Measurements from ENCODE around the gene CLEC16A. TPM values are rescaled to one million over a fixed set of nuclear protein-coding genes. Genes with fewer than 3 reads are reported as not detected.
A peak's percentile ranks its signal among the peaks of the same experiment; 100 is the strongest.

The CLEC16A gene
- polyA plus RNA-seq, 2 donors, result 9.0 to 12.5 TPM

DNA sequence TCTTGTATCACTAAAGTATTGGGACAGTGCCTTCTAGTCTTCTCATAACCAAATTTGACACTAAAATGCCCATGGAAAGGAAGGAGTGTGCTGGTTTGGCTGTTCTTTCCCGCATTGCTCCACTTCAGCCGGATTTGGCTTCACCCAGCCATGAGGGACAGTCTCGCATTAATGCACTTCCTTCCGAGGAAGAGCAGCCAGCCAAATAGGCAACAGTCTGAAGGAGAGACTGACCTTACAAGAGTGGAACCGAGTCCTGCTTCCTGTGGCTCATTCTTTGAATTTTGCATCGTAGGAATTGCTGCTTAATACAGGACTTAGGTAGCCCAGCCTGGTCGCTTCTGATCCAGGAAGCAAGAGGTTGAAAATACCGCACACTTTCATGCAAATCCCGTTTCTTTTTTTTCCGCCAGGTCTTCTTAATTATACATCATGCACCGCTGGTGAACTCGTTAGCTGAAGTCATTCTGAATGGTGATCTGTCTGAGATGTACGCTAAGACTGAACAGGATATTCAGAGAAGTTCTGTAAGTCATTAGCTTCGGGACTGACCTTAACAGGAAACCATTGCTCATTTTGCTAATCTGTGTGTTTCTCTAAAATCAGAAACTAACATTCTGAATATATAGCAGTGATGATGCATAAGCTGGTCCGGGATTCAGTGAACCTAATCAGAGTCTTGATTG lies 38.2 kb downstream of the CLEC16A start:
- no peaks in the 10 kb centered on the region for H3K27me3 ChIP-seq (ENCODE audit: control insufficient read depth in 1 of 2, insufficient read depth in 2 of 2, low read length in 2 of 2)
- H3K4me3 ChIP-seq (ENCODE audit: low read depth in 1 of 2, low read length in 2 of 2), result no peak overlapping the region
- H3K36me3 ChIP-seq (ENCODE audit: control insufficient read depth in 2 of 2, insufficient read depth in 2 of 2, low read length in 1 of 2), result peaks cover 0 to 14% of the 10 kb centered on the region in 2 donors
- H3K4me1 ChIP-seq (ENCODE audit: control insufficient read depth in 2 of 2, insufficient read depth in 2 of 2, low read length in 1 of 2), result peaks cover 0 to 5% of the 10 kb centered on the region in 2 donors
- H3K27ac ChIP-seq (ENCODE audit: low read depth in 2 of 2, low read length in 1 of 2), result peak overlapping the region in 1 of 2 donors; percentile 62
- 66 to 68% methylated on average over 15 of the region's 15 CpGs for WGBS, 2 donors
- H3K9me3 ChIP-seq (ENCODE audit: control insufficient read depth in 2 of 2, insufficient read depth in 1 of 2, low read depth in 1 of 2, low read length in 1 of 2), result no peaks in the 10 kb centered on the region

DNA sequence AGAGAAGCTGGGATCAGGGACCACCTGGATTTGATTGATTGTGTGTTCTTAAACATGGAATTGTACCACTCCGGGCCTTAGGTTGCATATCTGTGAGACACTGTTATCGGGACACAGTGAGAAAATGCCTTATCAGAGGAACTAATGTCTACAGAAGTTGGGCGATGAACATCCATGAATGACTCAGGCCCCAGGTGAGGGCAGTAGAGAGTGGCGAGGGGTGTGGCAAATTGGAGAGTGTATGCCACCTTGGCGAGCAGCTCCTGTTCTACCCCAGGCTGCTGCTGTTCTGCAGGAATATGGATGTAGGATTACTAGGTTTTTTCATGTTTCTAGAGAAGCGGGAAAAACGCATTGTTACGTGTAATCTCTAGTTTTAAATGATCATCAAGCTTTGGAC lies 38.8 kb downstream of the CLEC16A start:
- H3K36me3 ChIP-seq (ENCODE audit: control insufficient read depth in 2 of 2, insufficient read depth in 2 of 2, low read length in 1 of 2), result peaks cover 0 to 11% of the 10 kb centered on the region in 2 donors

DNA sequence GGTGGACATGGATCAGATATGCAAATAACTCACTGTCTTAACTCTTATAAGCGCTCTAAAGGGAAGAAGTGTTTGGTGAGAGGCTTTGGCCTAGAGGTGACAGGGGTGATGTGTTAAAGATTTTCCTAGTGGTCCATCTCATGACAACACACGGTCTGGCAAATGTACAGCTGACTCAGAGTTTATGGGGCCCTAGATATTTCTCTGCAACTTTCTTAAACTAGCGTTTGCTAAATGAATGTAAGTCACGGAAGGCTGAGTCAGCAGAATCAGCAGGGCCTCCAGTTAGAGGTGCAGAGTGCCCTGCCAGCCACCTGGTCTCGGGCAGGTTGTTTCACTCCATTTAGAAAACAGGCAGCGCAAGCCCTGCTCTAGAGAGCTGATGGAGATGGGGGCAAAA lies 40.1 kb downstream of the CLEC16A start:
- Histone ChIP-seq H3K27ac (ENCODE audit: low read depth in 2 of 2, low read length in 1 of 2) (no peak overlapping the region), H3K36me3 (ENCODE audit: control insufficient read depth in 2 of 2, insufficient read depth in 2 of 2, low read length in 1 of 2) (peaks cover 3 to 13% of the 10 kb centered on the region in 2 donors), H3K27me3 (ENCODE audit: control insufficient read depth in 1 of 2, insufficient read depth in 2 of 2, low read length in 2 of 2) (no peaks in the 10 kb centered on the region), H3K4me1 (ENCODE audit: control insufficient read depth in 2 of 2, insufficient read depth in 2 of 2, low read length in 1 of 2) (peaks cover 0 to 8% of the 10 kb centered on the region in 2 donors), H3K9me3 (ENCODE audit: control insufficient read depth in 2 of 2, insufficient read depth in 1 of 2, low read depth in 1 of 2, low read length in 1 of 2) (no peaks in the 10 kb centered on the region), H3K4me3 (ENCODE audit: low read depth in 1 of 2, low read length in 2 of 2) (no peak overlapping the region)
- WGBS, 2 donors, result 80% methylated on average over 6 of the region's 6 CpGs

More for the DNA sequence above, 38.8 kb downstream of the CLEC16A start:
- Histone ChIP-seq H3K9me3 (ENCODE audit: control insufficient read depth in 2 of 2, insufficient read depth in 1 of 2, low read depth in 1 of 2, low read length in 1 of 2) (no peaks in the 10 kb centered on the region), H3K27me3 (ENCODE audit: control insufficient read depth in 1 of 2, insufficient read depth in 2 of 2, low read length in 2 of 2) (no peaks in the 10 kb centered on the region), H3K4me1 (ENCODE audit: control insufficient read depth in 2 of 2, insufficient read depth in 2 of 2, low read length in 1 of 2) (peaks cover 0 to 5% of the 10 kb centered on the region in 2 donors), H3K4me3 (ENCODE audit: low read depth in 1 of 2, low read length in 2 of 2) (no peak overlapping the region), H3K27ac (ENCODE audit: low read depth in 2 of 2, low read length in 1 of 2) (no peak overlapping the region)
- WGBS, 2 donors, result 79 to 82% methylated on average over 8 of the region's 8 CpGs

DNA sequence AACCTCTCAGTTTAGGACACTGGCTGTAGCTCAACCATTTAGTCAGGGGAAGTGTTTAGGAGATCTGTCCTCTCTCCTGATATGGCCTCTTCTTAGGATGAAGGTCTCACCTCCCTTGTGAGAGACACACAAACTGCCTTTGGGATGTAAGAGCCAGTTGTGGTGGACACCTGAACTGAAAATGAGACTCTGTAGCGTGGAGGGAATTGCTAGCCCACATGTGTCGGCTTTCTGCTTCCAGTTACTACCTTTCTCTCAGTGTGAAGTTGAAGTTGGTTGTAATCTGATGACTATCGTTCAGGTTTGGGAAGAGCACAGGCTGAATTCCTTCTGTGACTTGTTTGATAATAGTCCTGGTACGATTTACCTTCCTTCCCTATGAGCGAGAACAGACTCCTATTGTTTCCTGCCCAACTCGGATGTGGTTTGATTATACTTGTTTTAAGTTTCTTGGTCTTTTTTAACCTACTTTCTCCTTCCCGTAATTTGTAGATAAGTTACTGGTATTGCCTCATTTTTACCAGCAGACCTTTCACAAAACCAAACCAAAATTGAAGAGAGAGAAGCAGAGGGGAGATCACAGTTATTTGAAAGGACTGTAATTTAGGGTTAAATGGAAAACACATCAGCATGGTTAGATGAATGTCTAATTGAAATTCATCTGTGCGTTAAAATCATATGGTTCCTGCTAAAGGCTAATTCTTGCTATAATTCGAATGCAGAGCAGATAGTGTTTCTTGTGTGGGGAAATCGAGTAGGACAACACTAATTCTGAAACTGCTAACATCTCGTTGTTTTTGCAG lies 43.2 kb downstream of the CLEC16A start:
- 72 to 77% methylated on average over 11 of the region's 11 CpGs for WGBS, 2 donors
- Histone ChIP-seq H3K36me3 (ENCODE audit: control insufficient read depth in 2 of 2, insufficient read depth in 2 of 2, low read length in 1 of 2) (peaks cover 5 to 15% of the 10 kb centered on the region in 2 donors), H3K27me3 (ENCODE audit: control insufficient read depth in 1 of 2, insufficient read depth in 2 of 2, low read length in 2 of 2) (no peaks in the 10 kb centered on the region), H3K9me3 (ENCODE audit: control insufficient read depth in 2 of 2, insufficient read depth in 1 of 2, low read depth in 1 of 2, low read length in 1 of 2) (no peaks in the 10 kb centered on the region), H3K27ac (ENCODE audit: low read depth in 2 of 2, low read length in 1 of 2) (no peak overlapping the region), H3K4me3 (ENCODE audit: low read depth in 1 of 2, low read length in 2 of 2) (no peak overlapping the region), H3K4me1 (ENCODE audit: control insufficient read depth in 2 of 2, insufficient read depth in 2 of 2, low read length in 1 of 2) (peaks cover 0 to 8% of the 10 kb centered on the region in 2 donors)

DNA sequence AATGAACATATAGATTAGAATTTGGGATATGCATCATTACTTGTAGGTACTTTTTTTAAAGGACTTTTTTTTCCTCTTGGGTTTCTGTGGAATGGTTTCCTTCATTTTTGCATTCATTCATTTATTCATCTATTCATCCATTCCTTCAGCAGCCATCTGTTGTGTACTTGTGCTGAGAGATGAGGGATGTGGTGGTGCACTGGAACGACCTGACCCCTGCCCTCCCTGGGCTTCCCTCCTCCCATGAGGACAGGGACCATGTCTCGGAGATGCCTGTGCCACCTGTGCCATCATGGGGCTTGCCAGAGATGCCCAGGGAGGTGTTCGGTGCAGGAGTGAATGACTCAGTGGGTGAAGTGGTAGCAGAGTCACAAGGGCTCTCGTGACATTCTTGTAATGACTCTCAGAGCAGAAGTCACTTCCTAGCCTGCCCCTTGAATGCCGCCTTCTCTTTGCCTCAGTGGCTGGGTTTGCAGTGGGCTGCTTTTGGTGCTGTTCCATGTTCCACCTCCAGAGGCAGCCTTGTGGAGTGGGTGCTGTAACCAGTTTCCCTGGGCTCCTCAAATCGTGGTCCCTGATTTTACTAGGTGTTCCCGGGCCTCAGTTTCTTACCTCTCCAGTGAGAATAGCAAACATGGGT lies 43.9 kb downstream of the CLEC16A start:
- peaks cover 5 to 15% of the 10 kb centered on the region in 2 donors for H3K36me3 ChIP-seq (ENCODE audit: control insufficient read depth in 2 of 2, insufficient read depth in 2 of 2, low read length in 1 of 2)
- H3K9me3 ChIP-seq (ENCODE audit: control insufficient read depth in 2 of 2, insufficient read depth in 1 of 2, low read depth in 1 of 2, low read length in 1 of 2), result no peaks in the 10 kb centered on the region
- peaks cover 0 to 8% of the 10 kb centered on the region in 2 donors for H3K4me1 ChIP-seq (ENCODE audit: control insufficient read depth in 2 of 2, insufficient read depth in 2 of 2, low read length in 1 of 2)
- WGBS, 2 donors, result 67 to 75% methylated on average over 7 of the region's 7 CpGs
- no peak overlapping the region for H3K27ac ChIP-seq (ENCODE audit: low read depth in 2 of 2, low read length in 1 of 2)
- no peak overlapping the region for H3K4me3 ChIP-seq (ENCODE audit: low read depth in 1 of 2, low read length in 2 of 2)
- H3K27me3 ChIP-seq (ENCODE audit: control insufficient read depth in 1 of 2, insufficient read depth in 2 of 2, low read length in 2 of 2), result no peaks in the 10 kb centered on the region

DNA sequence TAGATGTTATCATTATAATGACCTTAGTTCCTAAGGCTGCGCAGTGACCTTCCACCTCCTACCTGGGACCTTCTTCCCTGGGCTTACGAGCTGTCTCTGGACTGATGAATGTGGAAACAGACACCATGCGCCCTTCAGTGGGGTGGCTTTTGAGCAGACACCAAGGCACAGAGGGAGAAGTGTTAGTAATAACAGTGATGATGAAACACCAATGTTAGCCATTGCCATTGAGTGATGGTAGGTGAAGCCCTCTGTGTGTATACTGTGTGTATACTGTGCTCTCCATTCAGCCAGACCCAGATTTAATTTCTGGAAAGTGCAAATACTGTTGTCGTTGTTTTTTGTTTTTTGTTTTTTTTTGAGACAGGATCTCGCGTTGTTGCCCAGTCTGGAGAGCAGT lies 44.5 kb downstream of the CLEC16A start:
- Histone ChIP-seq H3K27ac (ENCODE audit: low read depth in 2 of 2, low read length in 1 of 2) (no peak overlapping the region), H3K9me3 (ENCODE audit: control insufficient read depth in 2 of 2, insufficient read depth in 1 of 2, low read depth in 1 of 2, low read length in 1 of 2) (no peaks in the 10 kb centered on the region), H3K4me1 (ENCODE audit: control insufficient read depth in 2 of 2, insufficient read depth in 2 of 2, low read length in 1 of 2) (peaks cover 0 to 8% of the 10 kb centered on the region in 2 donors), H3K36me3 (ENCODE audit: control insufficient read depth in 2 of 2, insufficient read depth in 2 of 2, low read length in 1 of 2) (peaks cover 5 to 11% of the 10 kb centered on the region in 2 donors), H3K27me3 (ENCODE audit: control insufficient read depth in 1 of 2, insufficient read depth in 2 of 2, low read length in 2 of 2) (no peaks in the 10 kb centered on the region), H3K4me3 (ENCODE audit: low read depth in 1 of 2, low read length in 2 of 2) (no peak overlapping the region)
- WGBS, 2 donors, result 77 to 85% methylated on average over 6 of the region's 6 CpGs

DNA sequence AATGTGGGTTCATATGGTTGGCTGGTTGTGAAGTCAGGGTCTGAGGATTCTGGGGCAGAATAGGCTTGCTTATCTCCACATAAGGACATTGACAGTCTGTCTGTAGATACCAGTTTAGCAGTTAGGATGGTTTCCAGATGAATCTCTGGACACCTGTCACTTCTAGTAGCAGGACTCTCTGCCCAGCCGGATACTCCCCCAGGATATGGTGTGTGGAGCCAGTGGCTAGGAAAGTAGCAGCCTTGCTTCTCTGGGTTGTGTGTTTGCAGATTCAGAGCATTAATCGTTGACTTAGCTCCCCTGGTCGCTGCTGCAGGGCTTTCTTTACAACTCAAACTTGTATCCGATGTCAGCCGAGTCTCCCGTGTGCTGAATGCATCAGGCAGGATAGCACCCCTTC lies 45.2 kb downstream of the CLEC16A start:
- H3K9me3 ChIP-seq (ENCODE audit: control insufficient read depth in 2 of 2, insufficient read depth in 1 of 2, low read depth in 1 of 2, low read length in 1 of 2), result no peaks in the 10 kb centered on the region
- 89 to 97% methylated on average over 6 of the region's 6 CpGs for WGBS, 2 donors
- peak overlapping the region in 1 of 2 donors; percentile 1 for H3K27ac ChIP-seq (ENCODE audit: low read depth in 2 of 2, low read length in 1 of 2)
- H3K4me3 ChIP-seq (ENCODE audit: low read depth in 1 of 2, low read length in 2 of 2), result no peak overlapping the region
- no peaks in the 10 kb centered on the region for H3K27me3 ChIP-seq (ENCODE audit: control insufficient read depth in 1 of 2, insufficient read depth in 2 of 2, low read length in 2 of 2)
- peaks cover 0 to 8% of the 10 kb centered on the region in 2 donors for H3K4me1 ChIP-seq (ENCODE audit: control insufficient read depth in 2 of 2, insufficient read depth in 2 of 2, low read length in 1 of 2)
- peaks cover 5 to 14% of the 10 kb centered on the region in 2 donors for H3K36me3 ChIP-seq (ENCODE audit: control insufficient read depth in 2 of 2, insufficient read depth in 2 of 2, low read length in 1 of 2)

DNA sequence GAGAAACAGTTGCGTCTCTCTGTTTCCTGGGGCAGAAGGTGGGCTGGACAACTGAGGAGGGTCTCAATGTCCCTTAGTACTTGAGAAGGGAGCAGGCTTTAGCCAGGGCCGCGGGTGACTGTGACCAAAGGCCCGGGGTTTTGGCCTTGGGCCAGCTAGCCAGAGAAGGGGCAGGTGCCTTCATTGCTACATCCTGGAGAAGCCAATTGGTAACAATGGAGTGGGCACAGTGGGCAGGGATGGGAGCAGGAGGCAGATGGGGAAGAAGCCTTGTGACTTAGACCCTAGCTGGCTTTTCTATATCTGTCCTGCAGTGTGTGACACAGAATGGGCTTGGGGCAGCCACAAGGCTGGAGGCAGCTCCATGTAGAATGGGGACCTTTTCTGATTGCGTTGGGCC lies 46.0 kb downstream of the CLEC16A start:
- WGBS, 2 donors, result 83 to 86% methylated on average over 5 of the region's 5 CpGs
- Histone ChIP-seq H3K4me3 (ENCODE audit: low read depth in 1 of 2, low read length in 2 of 2) (no peak overlapping the region), H3K9me3 (ENCODE audit: control insufficient read depth in 2 of 2, insufficient read depth in 1 of 2, low read depth in 1 of 2, low read length in 1 of 2) (no peaks in the 10 kb centered on the region), H3K4me1 (ENCODE audit: control insufficient read depth in 2 of 2, insufficient read depth in 2 of 2, low read length in 1 of 2) (peaks cover 0 to 8% of the 10 kb centered on the region in 2 donors), H3K27ac (ENCODE audit: low read depth in 2 of 2, low read length in 1 of 2) (no peak overlapping the region), H3K36me3 (ENCODE audit: control insufficient read depth in 2 of 2, insufficient read depth in 2 of 2, low read length in 1 of 2) (peaks cover 5 to 17% of the 10 kb centered on the region in 2 donors), H3K27me3 (ENCODE audit: control insufficient read depth in 1 of 2, insufficient read depth in 2 of 2, low read length in 2 of 2) (no peaks in the 10 kb centered on the region)

DNA sequence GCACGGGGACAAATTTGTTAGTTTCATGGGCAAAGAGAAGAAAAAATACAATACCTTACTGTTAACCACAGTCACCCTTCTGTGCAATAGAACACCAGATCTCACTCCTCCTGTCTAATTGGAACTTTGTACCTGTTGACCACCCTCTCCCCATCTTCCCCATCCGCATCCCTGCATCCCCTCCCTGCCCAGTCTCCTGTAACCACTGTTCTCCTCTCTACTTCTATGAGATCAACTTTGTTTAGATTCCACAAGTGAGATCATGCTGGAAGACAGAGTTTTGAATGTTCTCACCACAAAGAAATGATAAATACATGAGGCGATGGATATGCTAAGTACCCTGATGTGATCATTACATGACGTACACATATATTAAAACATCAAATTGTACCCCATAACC lies 47.7 kb downstream of the CLEC16A start:
- Histone ChIP-seq H3K4me3 (ENCODE audit: low read depth in 1 of 2, low read length in 2 of 2) (no peak overlapping the region), H3K27me3 (ENCODE audit: control insufficient read depth in 1 of 2, insufficient read depth in 2 of 2, low read length in 2 of 2) (no peaks in the 10 kb centered on the region), H3K36me3 (ENCODE audit: control insufficient read depth in 2 of 2, insufficient read depth in 2 of 2, low read length in 1 of 2) (peaks cover 5 to 20% of the 10 kb centered on the region in 2 donors), H3K4me1 (ENCODE audit: control insufficient read depth in 2 of 2, insufficient read depth in 2 of 2, low read length in 1 of 2) (peaks cover 0 to 8% of the 10 kb centered on the region in 2 donors), H3K27ac (ENCODE audit: low read depth in 2 of 2, low read length in 1 of 2) (peak overlapping the region in 1 of 2 donors; percentile 23), H3K9me3 (ENCODE audit: control insufficient read depth in 2 of 2, insufficient read depth in 1 of 2, low read depth in 1 of 2, low read length in 1 of 2) (no peaks in the 10 kb centered on the region)
- 73 to 75% methylated on average over 4 of the region's 4 CpGs for WGBS, 2 donors
